Panc1 (cell line): ENCODE results near the gene LCE1B. TPM values are rescaled to one million over a fixed set of nuclear protein-coding genes. Genes with fewer than 3 reads are reported as not detected.

Source experiments
- ATAC-seq: fragments of 200-7000 bp; cut with Tn5 transposase; 2 replicates; pipeline ENCODE4 v1.9.1; 2020; ENCODE audit warnings: mild to moderate bottlenecking, moderate library complexity
- Bru-seq: library from RNA; stranded (reverse); fragments of 400-500 nt; gene quantifications from one replicate; lab custom pipeline; 2021; lab: Mats Ljungman, UMichigan
- BruChase-seq, 2 experiments: library from RNA; stranded (reverse); fragments of 400-500 nt; gene quantifications; one replicate each; lab custom pipeline; 2021; lab: Mats Ljungman, UMichigan
- BruUV-seq: library from RNA; stranded (reverse); fragments of 400-500 nt; replicated peaks from 2 replicates; lab custom pipeline; 2021; lab: Mats Ljungman, UMichigan
- CTCF ChIA-PET: fragments of 300-600 bp; sonication (Branson Sonifier 250); formaldehyde crosslinking; loops from one replicate; lab custom pipeline; 2022; ENCODE audit warnings: antibody characterized with exemption; lab: Charles Lee
- POLR2A ChIA-PET: fragments of 300-600 bp; sonication (Branson Sonifier 250); formaldehyde crosslinking; loops from one replicate; lab custom pipeline; 2022; ENCODE audit warnings: antibody characterized with exemption; lab: Charles Lee
- DNase-seq: peaks from one replicate; pipeline ENCODE4 v3.0.0-alpha.2; 2010; ENCODE audit warnings: low read depth, low spot score
- H3K27ac ChIP-seq: 2 replicates; pipeline ENCODE4 v1.5.1; 2011; ENCODE audit warnings: mild to moderate bottlenecking, low read length, inconsistent platforms
- H3K27me3 ChIP-seq: fragments of 200-500 bp; sonication (Bioruptor generic); 2 replicates; pipeline ENCODE4 v1.6.0; 2014; ENCODE audit warnings: low read length, inconsistent platforms; ENCODE audit not compliant: control insufficient read depth, insufficient read depth
- H3K36me3 ChIP-seq: fragments of 200-500 bp; sonication (Bioruptor generic); 2 replicates; pipeline ENCODE4 v1.5.1; 2014; ENCODE audit warnings: inconsistent platforms, mild to moderate bottlenecking, low read length, moderate library complexity; ENCODE audit not compliant: control insufficient read depth, insufficient read depth
- H3K4me1 ChIP-seq: 2 replicates; pipeline ENCODE4 v1.5.1; 2011; ENCODE audit warnings: inconsistent platforms, mild to moderate bottlenecking, low read length, moderate library complexity; ENCODE audit not compliant: control insufficient read depth, insufficient read depth
- H3K4me3 ChIP-seq, 2 experiments: 2 replicates each; pipeline ENCODE4 v1.5.1; 2011 to 2012; ENCODE audit warnings: low read depth in 2 of 2, low read length in 2 of 2, mild to moderate bottlenecking in 2 of 2, inconsistent platforms in 1 of 2, moderate library complexity in 1 of 2
- H3K9me3 ChIP-seq: fragments of 200-500 bp; sonication (Bioruptor generic); 2 replicates; pipeline ENCODE4 v1.5.1; 2014; ENCODE audit warnings: low read depth, mild to moderate bottlenecking, inconsistent platforms, low read length, moderate library complexity; ENCODE audit not compliant: control insufficient read depth, insufficient read depth
- POLR2AphosphoS5 ChIP-seq: IDR thresholded peaks from 2 replicates; pipeline ENCODE4 v1.6.1; 2012; ENCODE audit warnings: mild to moderate bottlenecking, low read depth, low read length, moderate library complexity
- SIN3A ChIP-seq: IDR thresholded peaks from 2 replicates; pipeline ENCODE4 v1.6.1; 2012; ENCODE audit warnings: low read depth, mild to moderate bottlenecking, low read length, moderate library complexity, borderline replicate concordance; ENCODE audit not compliant: insufficient read depth
- TCF7L2 ChIP-seq: IDR thresholded peaks from 2 replicates; pipeline ENCODE4 v1.6.1; 2011; ENCODE audit warnings: mild to moderate bottlenecking, low read depth, low read length, inconsistent platforms
- in situ Hi-C: cut with HindIII; loops from 2 replicates; pipeline ENCODE4 v1.10.0; 2016; ENCODE audit warnings: low sequenced_read_pairs, low pct_unique_long_range_greater_than_20kb
- intact Hi-C: fragments of 100-400 bp; cut with micrococcal nuclease; formaldehyde crosslinking; loops from one replicate; pipeline ENCODE4 v1.10.0; 2022; ENCODE audit not compliant: unreplicated experiment
- long read RNA-seq: library from polyadenylated mRNA; unstranded; transcript quantifications from one replicate; pipeline ENCODE4 v2.0.0, GENCODE V29; 2021; ENCODE audit not compliant: unreplicated experiment
- polyA plus RNA-seq: library from polyadenylated mRNA; unstranded; fragments of >200 nt; gene quantifications from one replicate; pipeline ENCODE4 v1.2.1, GENCODE V29; 2012; ENCODE audit warnings: missing spikeins; ENCODE audit not compliant: insufficient read length
- total RNA-seq: library from RNA; stranded (reverse); gene quantifications from one replicate; pipeline ENCODE4 v1.2.1, GENCODE V29; 2021; ENCODE audit not compliant: unreplicated experiment
- TF ChIP-seq, protein P1 (sequence below): fragments of 450-650 bp; IDR thresholded peaks from 2 replicates; pipeline ENCODE4 v1.5.1; 2017; ENCODE audit warnings: mild to moderate bottlenecking
- TF ChIP-seq, protein P2 (sequence below), 2 experiments: IDR thresholded peaks; 2 replicates each; pipeline ENCODE4 v1.6.1; 2011 to 2012; ENCODE audit warnings: low read depth in 2 of 2, control low read depth in 1 of 2, low read length in 1 of 2, mild to moderate bottlenecking in 1 of 2, moderate library complexity in 1 of 2; ENCODE audit not compliant: insufficient read depth in 1 of 2

Gene LCE1B
- total RNA-seq (not detected), Bru-seq, nascent RNA (not detected), BruChase-seq, experiment 1, labeled RNA remaining after a 2-hour chase (not detected), BruChase-seq, experiment 2, labeled RNA remaining after a 6-hour chase (not detected)
- not detected for polyA plus RNA-seq
- long read RNA-seq = 0 reads

DNA sequence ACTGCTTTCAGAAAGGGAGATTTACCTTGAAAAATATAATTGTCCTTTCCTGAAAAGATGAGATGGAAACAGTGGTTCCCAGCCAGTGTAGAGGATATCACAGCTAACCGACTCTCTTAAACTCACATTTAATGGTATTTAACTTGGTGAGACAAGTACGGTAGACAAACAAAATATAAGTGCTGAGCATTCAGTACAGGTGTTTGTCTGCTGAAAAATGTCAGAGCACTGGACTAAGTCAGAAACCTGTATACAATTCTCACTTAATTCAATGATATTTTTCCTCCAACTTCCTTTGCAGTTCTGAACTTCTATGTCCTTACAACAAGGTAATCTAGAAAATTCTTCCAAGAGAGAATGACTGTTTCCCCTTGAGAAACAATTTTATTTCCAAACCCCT lies at the start of gene LCE1B:
TSS of gene LCE1B (plus strand) at position 301 of the 400 bp plus-strand sequence. CDS start 476 bp downstream, outside the sequence.
- CTCF ChIA-PET = no interaction called here
- intact Hi-C loops = no loop called here
- BruUV-seq = no TSS peak
- H3K27me3 ChIP-seq = peaks cover 7% of the 10 kb centered on the region; the same call in 1 of the 2 replicates
- H3K27ac ChIP-seq = no peak within 1 kb of the TSS
- POLR2A ChIA-PET = no interaction called here
- no peak within 1 kb of the TSS for H3K4me3 ChIP-seq
- DNase-seq = no peak
- TF ChIP-seq POLR2AphosphoS5 = no peak
- TF ChIP-seq, protein P1, sequence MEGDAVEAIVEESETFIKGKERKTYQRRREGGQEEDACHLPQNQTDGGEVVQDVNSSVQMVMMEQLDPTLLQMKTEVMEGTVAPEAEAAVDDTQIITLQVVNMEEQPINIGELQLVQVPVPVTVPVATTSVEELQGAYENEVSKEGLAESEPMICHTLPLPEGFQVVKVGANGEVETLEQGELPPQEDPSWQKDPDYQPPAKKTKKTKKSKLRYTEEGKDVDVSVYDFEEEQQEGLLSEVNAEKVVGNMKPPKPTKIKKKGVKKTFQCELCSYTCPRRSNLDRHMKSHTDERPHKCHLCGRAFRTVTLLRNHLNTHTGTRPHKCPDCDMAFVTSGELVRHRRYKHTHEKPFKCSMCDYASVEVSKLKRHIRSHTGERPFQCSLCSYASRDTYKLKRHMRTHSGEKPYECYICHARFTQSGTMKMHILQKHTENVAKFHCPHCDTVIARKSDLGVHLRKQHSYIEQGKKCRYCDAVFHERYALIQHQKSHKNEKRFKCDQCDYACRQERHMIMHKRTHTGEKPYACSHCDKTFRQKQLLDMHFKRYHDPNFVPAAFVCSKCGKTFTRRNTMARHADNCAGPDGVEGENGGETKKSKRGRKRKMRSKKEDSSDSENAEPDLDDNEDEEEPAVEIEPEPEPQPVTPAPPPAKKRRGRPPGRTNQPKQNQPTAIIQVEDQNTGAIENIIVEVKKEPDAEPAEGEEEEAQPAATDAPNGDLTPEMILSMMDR = no peak
- TF ChIP-seq, protein P2, sequence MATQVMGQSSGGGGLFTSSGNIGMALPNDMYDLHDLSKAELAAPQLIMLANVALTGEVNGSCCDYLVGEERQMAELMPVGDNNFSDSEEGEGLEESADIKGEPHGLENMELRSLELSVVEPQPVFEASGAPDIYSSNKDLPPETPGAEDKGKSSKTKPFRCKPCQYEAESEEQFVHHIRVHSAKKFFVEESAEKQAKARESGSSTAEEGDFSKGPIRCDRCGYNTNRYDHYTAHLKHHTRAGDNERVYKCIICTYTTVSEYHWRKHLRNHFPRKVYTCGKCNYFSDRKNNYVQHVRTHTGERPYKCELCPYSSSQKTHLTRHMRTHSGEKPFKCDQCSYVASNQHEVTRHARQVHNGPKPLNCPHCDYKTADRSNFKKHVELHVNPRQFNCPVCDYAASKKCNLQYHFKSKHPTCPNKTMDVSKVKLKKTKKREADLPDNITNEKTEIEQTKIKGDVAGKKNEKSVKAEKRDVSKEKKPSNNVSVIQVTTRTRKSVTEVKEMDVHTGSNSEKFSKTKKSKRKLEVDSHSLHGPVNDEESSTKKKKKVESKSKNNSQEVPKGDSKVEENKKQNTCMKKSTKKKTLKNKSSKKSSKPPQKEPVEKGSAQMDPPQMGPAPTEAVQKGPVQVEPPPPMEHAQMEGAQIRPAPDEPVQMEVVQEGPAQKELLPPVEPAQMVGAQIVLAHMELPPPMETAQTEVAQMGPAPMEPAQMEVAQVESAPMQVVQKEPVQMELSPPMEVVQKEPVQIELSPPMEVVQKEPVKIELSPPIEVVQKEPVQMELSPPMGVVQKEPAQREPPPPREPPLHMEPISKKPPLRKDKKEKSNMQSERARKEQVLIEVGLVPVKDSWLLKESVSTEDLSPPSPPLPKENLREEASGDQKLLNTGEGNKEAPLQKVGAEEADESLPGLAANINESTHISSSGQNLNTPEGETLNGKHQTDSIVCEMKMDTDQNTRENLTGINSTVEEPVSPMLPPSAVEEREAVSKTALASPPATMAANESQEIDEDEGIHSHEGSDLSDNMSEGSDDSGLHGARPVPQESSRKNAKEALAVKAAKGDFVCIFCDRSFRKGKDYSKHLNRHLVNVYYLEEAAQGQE (IDR thresholded peaks at IDR 0.05; ENCODE audit: insufficient read depth in 1 of 2, low read depth in 2 of 2, low read length in 1 of 2) = no peak
- TF ChIP-seq SIN3A = no peak
- no peak for TF ChIP-seq TCF7L2
- H3K4me1 ChIP-seq = no peaks in the 10 kb centered on the region
- no peaks in the 10 kb centered on the region for H3K9me3 ChIP-seq
- no peak for ATAC-seq
- no peaks in the 10 kb centered on the region for H3K36me3 ChIP-seq
- in situ Hi-C loops = no loop called here

- Histone ChIP-seq H3K27me3 (no peaks in the 10 kb centered on the region), H3K36me3 (no peaks in the 10 kb centered on the region), H3K4me1 (no peaks in the 10 kb centered on the region), H3K27ac (no peak overlapping the region), H3K4me3 (no peak overlapping the region), H3K9me3 (no peaks in the 10 kb centered on the region)
- ATAC-seq = no peak
- no TSS peak for BruUV-seq
- ChIA-PET POLR2A (no interaction called here), CTCF (no interaction called here)
- TF ChIP-seq, protein P2 (IDR thresholded peaks at IDR 0.05; ENCODE audit: insufficient read depth in 1 of 2, low read depth in 2 of 2, low read length in 1 of 2) = no peak
- TF ChIP-seq POLR2AphosphoS5 = no peak
- TF ChIP-seq TCF7L2 = no peak
- TF ChIP-seq, protein P1 = no peak
- TF ChIP-seq SIN3A = no peak
- in situ Hi-C loops = no loop called here
- intact Hi-C loops = no loop called here
- no peak for DNase-seq
Observed at GRCh38 chr1:152768847-152769533, 42.8 kb upstream of the LCE1B start.
